HG03103 (cell line): ENCODE data around the gene IFFO2.

ENCODE experiments used
- ATAC-seq: cut with Tn5 transposase; IDR thresholded peaks from one replicate; pipeline ENCODE4 v1.9.1; 2021; ENCODE audit warnings: low read depth; ENCODE audit not compliant: unreplicated experiment

Gene IFFO2

GRCh38 chr1:18861082-18861481 lies 95.4 kb downstream of the IFFO2 start:
- no peak for ATAC-seq

- ATAC-seq = no peak
These were observed 96.9 kb downstream of the IFFO2 start, which contains the start of gene TAS1R2 for GRCh38 chr1:18859560-18859959. Gene TAS1R2, minus strand, starts transcription at chr1:18859660. Its CDS starts 0 bp downstream, at chr1:18859660.

GRCh38 chr1:18858070-18858688 lies 98.3 kb downstream of the IFFO2 start:
- no peak for ATAC-seq

GRCh38 chr1:18856435-18856834 lies 100.0 kb downstream of the IFFO2 start:
- ATAC-seq = no peak

GRCh38 chr1:18855573-18855972 lies 100.9 kb downstream of the IFFO2 start:
- no peak for ATAC-seq

GRCh38 chr1:18854331-18855025 lies 102.0 kb downstream of the IFFO2 start:
- ATAC-seq = no peak
